Measurements from ENCODE around the gene ENO2.
A peak's percentile ranks its signal among the peaks of the same experiment; 100 is the strongest.
"Not testable (repeated sequence)": the region's sequence is repeated elsewhere in the genome, so short reads cannot be mapped to it uniquely, and the experiment has no call there.

Gene ENO2

GRCh38 chr12:6914246-6914946 is at the start of gene ENO2:
TSS of gene ENO2 (plus strand) at chr12:6914580. CDS start at chr12:6915833, 1,253 bp downstream.
- peak; percentile 65 for DNase-seq

GRCh38 chr12:6865307-6865706 is 49.1 kb upstream of the ENO2 start:
- DNase-seq, result not testable (repeated sequence)

DNA sequence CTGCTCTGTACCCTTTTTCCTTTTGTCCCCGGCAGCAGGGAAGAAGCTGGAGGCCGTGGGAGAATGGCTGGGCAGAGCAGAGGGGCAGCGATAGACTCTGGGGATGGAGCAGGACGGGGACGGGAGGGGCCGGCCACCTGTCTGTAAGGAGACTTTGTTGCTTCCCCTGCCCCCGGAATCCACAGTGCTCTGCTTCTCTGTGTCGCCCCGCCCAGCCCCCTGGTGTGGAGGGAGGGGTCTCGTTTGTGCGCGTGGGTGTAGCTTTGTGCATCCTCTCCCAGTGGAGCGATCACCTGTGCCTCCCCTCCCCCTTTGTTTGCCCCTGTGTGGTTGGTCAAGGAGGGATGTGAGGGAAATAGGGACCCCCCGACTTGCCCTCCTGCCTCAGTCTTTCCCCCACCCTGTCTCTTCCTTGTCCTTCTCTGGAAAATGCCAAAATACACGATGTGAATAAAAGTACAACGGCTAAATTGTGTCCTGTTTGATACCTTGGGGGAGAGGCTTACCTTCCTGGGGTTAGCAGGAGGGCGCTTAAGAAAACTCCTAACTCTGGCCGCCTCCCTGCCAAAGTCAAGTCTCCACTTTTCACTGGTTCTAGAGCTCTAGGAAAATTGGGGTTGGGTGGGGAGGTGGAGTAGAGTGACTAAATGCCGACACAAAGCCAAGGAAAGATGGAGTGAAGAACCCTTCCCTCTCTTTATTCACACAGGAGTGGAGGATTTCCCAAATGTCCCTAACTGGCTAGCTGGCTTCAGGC is 48.0 kb upstream of the ENO2 start:
- DNase-seq, result no peak

DNA sequence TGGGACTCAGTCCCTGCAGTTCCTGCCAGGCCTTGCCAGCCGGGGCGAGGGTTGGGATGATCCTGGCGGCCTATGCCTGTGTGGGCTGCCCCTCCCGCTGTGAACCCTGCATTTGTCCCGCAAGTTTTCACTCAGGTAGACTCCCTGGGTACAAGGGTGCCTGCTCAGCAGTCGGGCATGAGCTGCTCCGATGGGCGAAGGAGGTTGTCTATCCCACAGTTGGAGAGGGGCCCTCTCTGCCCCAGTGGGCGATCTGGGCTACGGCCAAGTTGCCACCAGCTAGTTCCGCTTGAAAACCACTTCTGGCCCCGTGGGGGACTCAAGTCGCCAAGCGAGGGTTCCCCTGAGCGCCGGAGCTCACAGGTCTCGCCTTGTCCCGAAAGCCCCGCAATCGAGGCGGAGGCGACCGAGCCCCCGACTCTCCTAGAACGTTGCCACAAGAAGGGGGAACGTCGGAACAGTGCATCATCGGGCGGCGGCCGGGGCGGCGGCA is 47.4 kb upstream of the ENO2 start:
- no peak for DNase-seq

GRCh38 chr12:6867413-6868210 is 46.8 kb upstream of the ENO2 start, which contains the start of gene TPI1:
TSS of gene TPI1 (plus strand) at chr12:6867531. CDS start at chr12:6867567, 36 bp downstream.
- DNase-seq, result peak; percentile 70

DNA sequence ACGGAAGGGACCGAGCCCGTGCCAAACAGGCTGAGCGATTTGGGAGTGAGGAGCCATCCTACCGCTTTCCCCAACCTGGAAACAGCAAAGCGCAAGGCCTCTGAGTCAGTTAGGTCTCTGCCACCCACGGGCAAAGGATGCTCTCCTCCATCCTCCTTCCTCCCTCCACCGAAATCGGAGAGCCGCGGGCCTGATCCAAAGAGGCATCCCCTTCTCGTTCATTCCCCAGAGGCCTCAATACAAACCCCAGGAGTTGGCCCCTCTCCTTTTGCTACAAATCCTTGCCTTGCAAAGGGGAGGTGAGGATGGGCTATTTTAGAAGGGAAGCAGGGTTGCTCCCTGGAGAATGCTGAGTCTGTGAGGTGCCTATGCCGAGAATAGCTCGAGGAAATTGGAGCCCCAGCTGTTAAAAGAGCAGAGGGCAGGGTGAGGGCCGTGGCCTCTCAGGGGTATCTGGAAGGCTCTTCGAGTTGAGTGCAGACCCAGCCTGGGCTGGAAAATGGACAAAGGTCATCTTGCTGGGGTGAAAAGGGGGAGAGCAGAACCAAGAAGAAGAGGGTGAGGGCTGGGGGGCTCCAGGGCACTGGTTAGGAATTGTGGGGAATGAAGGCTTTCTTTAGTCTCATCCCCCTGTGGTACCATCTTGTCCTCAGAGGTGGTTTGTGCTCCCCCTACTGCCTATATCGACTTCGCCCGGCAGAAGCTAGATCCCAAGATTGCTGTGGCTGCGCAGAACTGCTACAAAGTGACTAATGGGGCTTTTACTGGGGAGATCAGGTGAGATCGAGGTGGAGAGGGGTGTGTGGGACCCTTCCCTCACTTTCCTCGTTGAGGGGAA is 46.0 kb upstream of the ENO2 start:
- peak; percentile 50 for DNase-seq

GRCh38 chr12:6869049-6870021 is 45.0 kb upstream of the ENO2 start:
- peak; percentile 90 for DNase-seq

DNA sequence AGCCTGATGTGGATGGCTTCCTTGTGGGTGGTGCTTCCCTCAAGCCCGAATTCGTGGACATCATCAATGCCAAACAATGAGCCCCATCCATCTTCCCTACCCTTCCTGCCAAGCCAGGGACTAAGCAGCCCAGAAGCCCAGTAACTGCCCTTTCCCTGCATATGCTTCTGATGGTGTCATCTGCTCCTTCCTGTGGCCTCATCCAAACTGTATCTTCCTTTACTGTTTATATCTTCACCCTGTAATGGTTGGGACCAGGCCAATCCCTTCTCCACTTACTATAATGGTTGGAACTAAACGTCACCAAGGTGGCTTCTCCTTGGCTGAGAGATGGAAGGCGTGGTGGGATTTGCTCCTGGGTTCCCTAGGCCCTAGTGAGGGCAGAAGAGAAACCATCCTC is 44.1 kb upstream of the ENO2 start:
- DNase-seq, result not testable (repeated sequence)

- DNase-seq, result peak; percentile 68
Observed at GRCh38 chr12:6871052-6871957, 43.1 kb upstream of the ENO2 start.

GRCh38 chr12:6872073-6873048 is 42.0 kb upstream of the ENO2 start:
- DNase-seq, result peak; percentile 77

DNA sequence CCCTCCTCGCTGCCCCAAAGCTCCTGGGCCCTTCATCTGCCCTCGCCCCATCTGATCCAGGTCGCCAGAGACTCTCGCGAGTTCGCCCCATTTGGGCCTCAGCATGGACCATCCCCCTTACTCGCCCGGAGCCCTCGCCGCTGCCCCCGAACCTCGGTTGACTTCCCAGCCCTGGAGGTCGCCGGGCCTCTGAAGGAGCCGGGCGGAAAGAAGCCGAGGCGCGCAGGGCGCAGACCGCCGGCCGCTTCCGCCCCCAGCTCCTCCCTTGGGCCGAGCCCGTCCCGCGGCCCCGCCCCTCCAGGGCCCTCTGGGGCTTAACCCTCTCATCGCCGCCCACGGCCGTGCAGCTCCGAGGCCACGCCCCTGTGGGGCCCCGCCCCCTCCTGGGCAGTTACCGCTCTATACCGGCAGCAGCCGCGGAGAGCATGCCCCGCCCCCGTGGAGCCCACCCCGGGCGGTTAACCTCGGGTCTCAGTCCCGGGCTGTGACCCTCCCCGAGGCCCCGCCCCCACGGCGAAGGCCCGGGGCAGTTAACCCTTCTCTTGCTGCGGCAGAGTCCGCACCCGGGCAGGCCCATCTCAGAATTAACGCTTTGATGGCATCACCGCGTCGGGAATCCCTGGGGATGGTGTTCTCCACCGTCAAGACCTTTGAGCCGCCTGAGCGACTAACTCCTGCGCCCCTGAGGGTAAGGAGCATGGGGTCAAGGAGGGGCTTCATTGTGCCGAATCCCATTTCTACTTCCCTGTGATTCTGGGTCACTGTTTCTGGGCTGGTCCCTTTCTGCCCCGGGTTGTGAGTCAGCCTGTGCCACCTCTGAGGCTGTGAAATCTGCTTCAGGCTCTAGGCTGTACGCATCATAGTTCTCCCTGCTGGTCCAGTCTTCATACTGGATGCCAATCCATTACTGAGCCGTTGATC is 41.0 kb upstream of the ENO2 start, which contains the start of gene SPSB2:
TSS of gene SPSB2 (minus strand) at position 210 of the 921 bp plus-strand sequence. CDS start 402 bp downstream, outside the sequence.
- DNase-seq, result peak; percentile 95

GRCh38 chr12:6874015-6874368 is 40.4 kb upstream of the ENO2 start:
- not testable (repeated sequence) for DNase-seq

DNA sequence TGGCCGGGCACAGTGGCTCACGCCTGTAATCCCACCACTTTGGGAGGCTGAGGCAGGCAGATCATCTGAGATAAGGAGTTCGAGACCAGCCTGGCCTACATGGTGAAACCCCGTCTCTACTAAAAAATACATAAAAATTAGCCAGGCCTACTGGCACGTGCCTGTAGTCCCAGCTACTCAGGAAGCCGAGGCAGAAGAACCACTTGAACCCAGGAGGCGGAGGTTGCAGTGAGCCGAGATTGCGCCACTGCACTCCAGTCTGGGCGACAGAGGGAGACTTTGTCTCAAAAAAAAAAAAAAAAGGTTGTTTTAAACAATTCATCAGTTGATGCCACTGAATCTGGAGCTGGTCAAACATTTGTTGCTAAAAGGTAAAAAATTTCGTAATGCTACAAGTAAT is 34.6 kb upstream of the ENO2 start:
- DNase-seq, result not testable (repeated sequence)

GRCh38 chr12:6883252-6883651 is 31.1 kb upstream of the ENO2 start:
- DNase-seq, result no peak

GRCh38 chr12:6883683-6884082 is 30.7 kb upstream of the ENO2 start:
- DNase-seq, result no peak

- no peak for DNase-seq
Observed at GRCh38 chr12:6884539-6884938, 29.8 kb upstream of the ENO2 start.
